KMS-11 (cell line): Measurements from ENCODE around the gene MYH15.
A peak's percentile ranks its signal among the peaks of the same experiment; 100 is the strongest.

ENCODE experiments used
- H2AFZ ChIP-seq: fragments of 200-600 bp; sonication (generic); 2 replicates; pipeline ENCODE4 v1.6.1; 2016; ENCODE audit warnings: antibody characterized with exemption, mixed run types, low read depth
- H3K27ac ChIP-seq: fragments of 200-600 bp; sonication (generic); 2 replicates; pipeline ENCODE4 v1.6.1; 2016; ENCODE audit warnings: mild to moderate bottlenecking, mixed run types
- H3K27me3 ChIP-seq: fragments of 200-600 bp; sonication (generic); 2 replicates; pipeline ENCODE4 v1.6.1; 2017; ENCODE audit warnings: mild to moderate bottlenecking, low read depth, mixed run types, moderate library complexity; ENCODE audit not compliant: insufficient read depth
- H3K36me3 ChIP-seq: fragments of 200-600 bp; sonication (generic); 2 replicates; pipeline ENCODE4 v1.6.1; 2017; ENCODE audit warnings: mild to moderate bottlenecking, mixed run types; ENCODE audit not compliant: insufficient read depth
- H3K4me1 ChIP-seq: fragments of 200-600 bp; sonication (generic); 2 replicates; pipeline ENCODE4 v1.6.1; 2016; ENCODE audit warnings: mild to moderate bottlenecking, low read depth, mixed run types; ENCODE audit not compliant: poor library complexity, severe bottlenecking
- H3K4me2 ChIP-seq: fragments of 200-600 bp; sonication (generic); 2 replicates; pipeline ENCODE4 v1.7.0; 2016; ENCODE audit warnings: mild to moderate bottlenecking, mixed run types
- H3K4me3 ChIP-seq: fragments of 200-600 bp; sonication (generic); IDR thresholded peaks from 2 replicates; pipeline ENCODE4 v1.6.1; 2017; ENCODE audit warnings: low read depth, low read length, mixed read lengths; ENCODE audit not compliant: insufficient read depth
- H3K79me2 ChIP-seq: fragments of 200-600 bp; sonication (generic); 2 replicates; pipeline ENCODE4 v1.6.1; 2016; ENCODE audit warnings: low read depth, mixed run types; ENCODE audit not compliant: insufficient read depth
- H3K9ac ChIP-seq: fragments of 200-600 bp; sonication (generic); 2 replicates; pipeline ENCODE4 v1.6.1; 2016; ENCODE audit warnings: mild to moderate bottlenecking, mixed run types
- H4K20me1 ChIP-seq: fragments of 200-600 bp; sonication (generic); 2 replicates; pipeline ENCODE4 v1.6.1; 2016; ENCODE audit warnings: mild to moderate bottlenecking, mixed run types; ENCODE audit not compliant: insufficient read depth
- CTCF ChIP-seq: fragments of 200-600 bp; sonication (generic); conservative IDR thresholded peaks from 2 replicates; pipeline ENCODE4 v1.6.1; 2017; ENCODE audit warnings: low read depth, mild to moderate bottlenecking, antibody characterized with exemption, low read length, moderate library complexity, mixed read lengths

Gene MYH15

GRCh38 chr3:108486338-108486737 lies 24.1 kb downstream of the MYH15 start:
- Histone ChIP-seq H3K9ac (no peak overlapping the region), H3K36me3 (no peaks in the 10 kb centered on the region), H3K27ac (no peak overlapping the region), H2AFZ (no peak overlapping the region), H3K27me3 (no peaks in the 10 kb centered on the region), H3K4me2 (no peak overlapping the region), H3K79me2 (no peaks in the 10 kb centered on the region), H3K4me1 (peaks cover 25% of the 10 kb centered on the region), H4K20me1 (no peaks in the 10 kb centered on the region), H3K4me3 (no peak overlapping the region)
- no peak for TF ChIP-seq CTCF

- H3K4me2 ChIP-seq, result peak overlapping the region; percentile 20; the same call in 1 of the 2 replicates
- peak overlapping the region; percentile 10; the same call in 1 of the 2 replicates for H2AFZ ChIP-seq
- H3K4me3 ChIP-seq, result no peak overlapping the region
- no peaks in the 10 kb centered on the region for H3K27me3 ChIP-seq
- H3K9ac ChIP-seq, result no peak overlapping the region
- H4K20me1 ChIP-seq, result no peaks in the 10 kb centered on the region
- no peaks in the 10 kb centered on the region for H3K79me2 ChIP-seq
- peaks cover 25% of the 10 kb centered on the region for H3K4me1 ChIP-seq
- TF ChIP-seq CTCF, result no peak
- H3K27ac ChIP-seq, result no peak overlapping the region
- no peaks in the 10 kb centered on the region for H3K36me3 ChIP-seq
These were observed 25.2 kb downstream of the MYH15 start for GRCh38 chr3:108485146-108485545.

GRCh38 chr3:108479224-108479623 lies 31.2 kb downstream of the MYH15 start:
- H3K4me1 ChIP-seq, result peaks cover 7% of the 10 kb centered on the region
- H3K27me3 ChIP-seq, result no peaks in the 10 kb centered on the region
- H3K9ac ChIP-seq, result no peak overlapping the region
- no peaks in the 10 kb centered on the region for H3K36me3 ChIP-seq
- H3K4me2 ChIP-seq, result no peak overlapping the region
- no peak for TF ChIP-seq CTCF
- no peaks in the 10 kb centered on the region for H4K20me1 ChIP-seq
- no peak overlapping the region for H3K4me3 ChIP-seq
- no peak overlapping the region for H3K27ac ChIP-seq
- no peaks in the 10 kb centered on the region for H3K79me2 ChIP-seq
- H2AFZ ChIP-seq, result no peak overlapping the region

GRCh38 chr3:108477511-108478147 lies 32.8 kb downstream of the MYH15 start:
- H3K79me2 ChIP-seq, result no peaks in the 10 kb centered on the region
- H3K27ac ChIP-seq, result no peak overlapping the region
- no peaks in the 10 kb centered on the region for H3K27me3 ChIP-seq
- peaks cover 7% of the 10 kb centered on the region for H3K4me1 ChIP-seq
- H3K4me2 ChIP-seq, result no peak overlapping the region
- H3K36me3 ChIP-seq, result no peaks in the 10 kb centered on the region
- TF ChIP-seq CTCF, result peak; percentile 86
- no peak overlapping the region for H2AFZ ChIP-seq
- H3K4me3 ChIP-seq, result no peak overlapping the region
- H4K20me1 ChIP-seq, result no peaks in the 10 kb centered on the region
- H3K9ac ChIP-seq, result no peak overlapping the region
